ENCODE measurements around the gene TPST1.
"Not testable (repeated sequence)": the region's sequence is repeated elsewhere in the genome, so short reads cannot be mapped to it uniquely, and the experiment has no call there.

Gene TPST1

GRCh38 chr7:66362136-66362535, 157.0 kb downstream of the TPST1 start:
- Histone ChIP-seq H3K27ac (no peak overlapping the region), H3K36me3 (no peaks in the 10 kb centered on the region), H3K9me3 (ENCODE audit: severe bottlenecking) (no peaks in the 10 kb centered on the region), H3K27me3 (ENCODE audit: insufficient read depth, low read depth, severe bottlenecking) (no peaks in the 10 kb centered on the region), H3K4me3 (ENCODE audit: low read depth, low read length) (no peak overlapping the region)
- DNase-seq: no peak
- TF ChIP-seq CTCF (IDR thresholded peaks at IDR 0.05; ENCODE audit: low read depth, low read length): no peak

- no peaks in the 10 kb centered on the region for H3K9me3 ChIP-seq (ENCODE audit: severe bottlenecking)
- H3K36me3 ChIP-seq: no peaks in the 10 kb centered on the region
- TF ChIP-seq CTCF (IDR thresholded peaks at IDR 0.05; ENCODE audit: low read depth, low read length): no peak
- no peak for DNase-seq
- no peak overlapping the region for H3K4me3 ChIP-seq (ENCODE audit: low read depth, low read length)
- H3K27me3 ChIP-seq (ENCODE audit: insufficient read depth, low read depth, severe bottlenecking): no peaks in the 10 kb centered on the region
- no peak overlapping the region for H3K27ac ChIP-seq
Measured at GRCh38 chr7:66363635-66364034, 158.5 kb downstream of the TPST1 start.

- not testable (repeated sequence) for H3K4me3 ChIP-seq (ENCODE audit: low read depth, low read length); H3K9me3 ChIP-seq (ENCODE audit: severe bottlenecking); H3K27ac ChIP-seq; H3K36me3 ChIP-seq; H3K27me3 ChIP-seq (ENCODE audit: insufficient read depth, low read depth, severe bottlenecking); DNase-seq
Measured at GRCh38 chr7:66365031-66365430, 159.9 kb downstream of the TPST1 start.

GRCh38 chr7:66371096-66371824, 166.1 kb downstream of the TPST1 start:
- Histone ChIP-seq H3K27me3 (ENCODE audit: insufficient read depth, low read depth, severe bottlenecking) (no peaks in the 10 kb centered on the region), H3K4me3 (ENCODE audit: low read depth, low read length) (no peak overlapping the region), H3K27ac (no peak overlapping the region), H3K9me3 (ENCODE audit: severe bottlenecking) (no peaks in the 10 kb centered on the region), H3K36me3 (no peaks in the 10 kb centered on the region)
- no peak for TF ChIP-seq CTCF (IDR thresholded peaks at IDR 0.05; ENCODE audit: low read depth, low read length)
- DNase-seq: no peak

GRCh38 chr7:66374141-66374840, 169.2 kb downstream of the TPST1 start:
- H3K36me3 ChIP-seq; H3K27ac ChIP-seq; H3K9me3 ChIP-seq (ENCODE audit: severe bottlenecking); H3K27me3 ChIP-seq (ENCODE audit: insufficient read depth, low read depth, severe bottlenecking); H3K4me3 ChIP-seq (ENCODE audit: low read depth, low read length); DNase-seq: not testable (repeated sequence)

GRCh38 chr7:66376264-66376945, 171.3 kb downstream of the TPST1 start:
- TF ChIP-seq CTCF (IDR thresholded peaks at IDR 0.05; ENCODE audit: low read depth, low read length): no peak
- DNase-seq: no peak
- Histone ChIP-seq H3K4me3 (ENCODE audit: low read depth, low read length) (no peak overlapping the region), H3K27ac (no peak overlapping the region), H3K27me3 (ENCODE audit: insufficient read depth, low read depth, severe bottlenecking) (no peaks in the 10 kb centered on the region), H3K9me3 (ENCODE audit: severe bottlenecking) (no peaks in the 10 kb centered on the region), H3K36me3 (no peaks in the 10 kb centered on the region)
